Measurements from ENCODE around the gene LRRC49.
A peak's percentile ranks its signal among the peaks of the same experiment; 100 is the strongest.

The LRRC49 gene

GRCh38 chr15:70892002-70892911, at the start of gene LRRC49, which contains the start of gene THAP10:
Gene LRRC49 (plus strand): TSS chr15:70892826. CDS start chr15:70892895, 69 bp downstream.
Gene THAP10 (minus strand): TSS chr15:70892433. CDS start chr15:70892272, 161 bp downstream.
- POLR2A ChIA-PET: no interaction called here
- CTCF ChIA-PET: no interaction called here
- TF ChIP-seq CTCF (IDR thresholded peaks at IDR 0.05; ENCODE audit: control extremely low read depth, extremely low read depth, low read depth, missing control alignments): no peak
- DNase-seq (ENCODE audit: extremely low spot score): peak; percentile 84

DNA sequence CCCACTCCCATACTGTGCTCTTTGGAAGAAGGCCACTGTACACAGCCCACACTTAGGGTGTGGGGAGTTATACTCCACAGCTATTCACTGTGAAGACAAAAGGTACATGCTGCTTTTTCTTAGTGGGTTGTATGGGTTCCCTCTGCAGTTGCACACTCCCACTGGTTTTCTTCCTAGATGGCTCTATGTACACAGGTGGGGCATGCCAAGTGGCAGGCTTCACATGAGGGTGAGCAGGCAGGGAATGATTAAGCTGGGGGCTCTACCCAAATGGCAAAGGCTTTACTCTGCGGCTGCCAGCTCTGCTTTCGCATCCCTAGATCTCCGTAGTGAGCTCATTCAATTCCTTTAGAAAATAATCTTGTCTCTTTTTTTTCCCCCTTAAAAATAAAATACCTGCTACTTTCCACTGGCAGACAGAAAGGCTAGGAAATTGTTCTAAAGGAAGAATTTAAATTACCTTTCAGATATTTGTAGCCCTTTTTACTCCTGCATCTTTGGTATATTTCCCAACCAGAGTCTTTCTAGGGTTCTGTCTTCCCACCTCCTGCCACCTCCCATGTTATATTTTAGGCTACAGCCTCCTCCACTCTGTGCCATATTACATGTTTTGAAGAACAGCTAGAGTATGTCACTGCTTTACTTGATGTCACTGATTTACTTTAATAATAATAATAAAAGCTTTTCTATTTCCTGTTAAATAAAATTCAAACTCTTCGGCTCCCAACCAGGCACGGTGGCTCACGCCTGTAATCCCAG, 46.8 kb upstream of the LRRC49 start:
- no peak for DNase-seq (ENCODE audit: extremely low spot score)
- CTCF ChIA-PET: interaction anchor here (0.6 kb wide), 1 partner anchor 14 kb away, joined by 3 read pairs; no protein-coding TSS in a partner anchor
- POLR2A ChIA-PET: no interaction called here
- no peak for TF ChIP-seq CTCF (IDR thresholded peaks at IDR 0.05; ENCODE audit: control extremely low read depth, extremely low read depth, low read depth, missing control alignments)

DNA sequence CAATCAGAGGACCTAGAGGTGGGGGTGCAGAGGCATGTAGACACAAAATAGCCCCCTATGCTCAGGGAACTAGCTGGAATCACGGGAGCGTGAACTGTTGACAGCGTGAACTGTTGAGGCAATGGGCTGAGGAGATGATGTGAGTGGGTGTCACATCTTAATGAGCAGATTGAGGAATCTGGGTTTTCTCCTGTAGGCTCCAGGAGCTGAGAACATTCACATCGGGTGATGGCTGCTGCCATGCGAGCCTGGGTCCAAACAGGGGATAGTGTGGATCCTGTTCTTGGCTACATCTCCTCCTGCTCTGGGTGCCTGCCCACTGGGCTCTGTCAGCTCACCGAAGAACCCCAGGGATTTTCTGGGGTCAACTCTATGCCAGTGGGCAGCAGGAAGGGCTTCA, 40.7 kb upstream of the LRRC49 start:
- CTCF ChIA-PET: interaction anchor here (0.8 to 2.1 kb wide), 4 partner anchors 9 to 27 kb away, joined by 3 to 6 read pairs (median 3); no protein-coding TSS in a partner anchor
- POLR2A ChIA-PET: no interaction called here
- no peak for TF ChIP-seq CTCF (IDR thresholded peaks at IDR 0.05; ENCODE audit: control extremely low read depth, extremely low read depth, low read depth, missing control alignments)
- DNase-seq (ENCODE audit: extremely low spot score): no peak

GRCh38 chr15:70852501-70853317, 39.9 kb upstream of the LRRC49 start:
- DNase-seq (ENCODE audit: extremely low spot score): no peak
- ChIA-PET CTCF (interaction anchor here (0.8 to 2.1 kb wide), 5 partner anchors 9 to 41 kb away, joined by 3 to 6 read pairs (median 3); no protein-coding TSS in a partner anchor), POLR2A (no interaction called here)
- TF ChIP-seq CTCF (IDR thresholded peaks at IDR 0.05; ENCODE audit: control extremely low read depth, extremely low read depth, low read depth, missing control alignments): no peak

GRCh38 chr15:70853318-70853972, 39.2 kb upstream of the LRRC49 start:
- ChIA-PET CTCF (interaction anchor here (0.8 kb wide), 1 partner anchor 42 kb away, joined by 3 read pairs; no protein-coding TSS in a partner anchor), POLR2A (no interaction called here)
- no peak for DNase-seq (ENCODE audit: extremely low spot score)
- TF ChIP-seq CTCF (IDR thresholded peaks at IDR 0.05; ENCODE audit: control extremely low read depth, extremely low read depth, low read depth, missing control alignments): no peak

Measured in GM10248 (cell line).